Panc1 (cell line): ENCODE data around the gene PDK2. TPM values are rescaled to one million over a fixed set of nuclear protein-coding genes. Genes with fewer than 3 reads are reported as not detected.

ENCODE experiments used
- ATAC-seq: fragments of 200-7000 bp; cut with Tn5 transposase; 2 replicates; pipeline ENCODE4 v1.9.1; 2020; ENCODE audit warnings: mild to moderate bottlenecking, moderate library complexity
- BruUV-seq: library from RNA; stranded (reverse); fragments of 400-500 nt; replicated peaks from 2 replicates; lab custom pipeline; 2021; lab: Mats Ljungman, UMichigan
- CTCF ChIA-PET: fragments of 300-600 bp; sonication (Branson Sonifier 250); formaldehyde crosslinking; loops from one replicate; lab custom pipeline; 2022; ENCODE audit warnings: antibody characterized with exemption; lab: Charles Lee
- POLR2A ChIA-PET: fragments of 300-600 bp; sonication (Branson Sonifier 250); formaldehyde crosslinking; loops from one replicate; lab custom pipeline; 2022; ENCODE audit warnings: antibody characterized with exemption; lab: Charles Lee
- DNase-seq: peaks from one replicate; pipeline ENCODE4 v3.0.0-alpha.2; 2010; ENCODE audit warnings: low read depth, low spot score
- H3K27ac ChIP-seq: 2 replicates; pipeline ENCODE4 v1.5.1; 2011; ENCODE audit warnings: mild to moderate bottlenecking, low read length, inconsistent platforms
- H3K27me3 ChIP-seq: fragments of 200-500 bp; sonication (Bioruptor generic); 2 replicates; pipeline ENCODE4 v1.6.0; 2014; ENCODE audit warnings: low read length, inconsistent platforms; ENCODE audit not compliant: control insufficient read depth, insufficient read depth
- H3K36me3 ChIP-seq: fragments of 200-500 bp; sonication (Bioruptor generic); 2 replicates; pipeline ENCODE4 v1.5.1; 2014; ENCODE audit warnings: inconsistent platforms, mild to moderate bottlenecking, low read length, moderate library complexity; ENCODE audit not compliant: control insufficient read depth, insufficient read depth
- H3K4me1 ChIP-seq: 2 replicates; pipeline ENCODE4 v1.5.1; 2011; ENCODE audit warnings: inconsistent platforms, mild to moderate bottlenecking, low read length, moderate library complexity; ENCODE audit not compliant: control insufficient read depth, insufficient read depth
- H3K4me3 ChIP-seq, 2 experiments: 2 replicates each; pipeline ENCODE4 v1.5.1; 2011 to 2012; ENCODE audit warnings: low read depth in 2 of 2, low read length in 2 of 2, mild to moderate bottlenecking in 2 of 2, inconsistent platforms in 1 of 2, moderate library complexity in 1 of 2
- H3K9me3 ChIP-seq: fragments of 200-500 bp; sonication (Bioruptor generic); 2 replicates; pipeline ENCODE4 v1.5.1; 2014; ENCODE audit warnings: low read depth, mild to moderate bottlenecking, inconsistent platforms, low read length, moderate library complexity; ENCODE audit not compliant: control insufficient read depth, insufficient read depth
- CTCF ChIP-seq: fragments of 450-650 bp; IDR thresholded peaks from 2 replicates; pipeline ENCODE4 v1.5.1; 2017; ENCODE audit warnings: mild to moderate bottlenecking
- POLR2AphosphoS5 ChIP-seq: IDR thresholded peaks from 2 replicates; pipeline ENCODE4 v1.6.1; 2012; ENCODE audit warnings: mild to moderate bottlenecking, low read depth, low read length, moderate library complexity
- REST ChIP-seq, 2 experiments: IDR thresholded peaks; 2 replicates each; pipeline ENCODE4 v1.6.1; 2011 to 2012; ENCODE audit warnings: low read depth in 2 of 2, control low read depth in 1 of 2, low read length in 1 of 2, mild to moderate bottlenecking in 1 of 2, moderate library complexity in 1 of 2; ENCODE audit not compliant: insufficient read depth in 1 of 2
- SIN3A ChIP-seq: IDR thresholded peaks from 2 replicates; pipeline ENCODE4 v1.6.1; 2012; ENCODE audit warnings: low read depth, mild to moderate bottlenecking, low read length, moderate library complexity, borderline replicate concordance; ENCODE audit not compliant: insufficient read depth
- TCF7L2 ChIP-seq: IDR thresholded peaks from 2 replicates; pipeline ENCODE4 v1.6.1; 2011; ENCODE audit warnings: mild to moderate bottlenecking, low read depth, low read length, inconsistent platforms
- in situ Hi-C: cut with HindIII; loops from 2 replicates; pipeline ENCODE4 v1.10.0; 2016; ENCODE audit warnings: low sequenced_read_pairs, low pct_unique_long_range_greater_than_20kb
- intact Hi-C: fragments of 100-400 bp; cut with micrococcal nuclease; formaldehyde crosslinking; loops from one replicate; pipeline ENCODE4 v1.10.0; 2022; ENCODE audit not compliant: unreplicated experiment
- total RNA-seq: library from RNA; stranded (reverse); gene quantifications from one replicate; pipeline ENCODE4 v1.2.1, GENCODE V29; 2021; ENCODE audit not compliant: unreplicated experiment

The PDK2 gene
- total RNA-seq, 1 experiment from 2014 or later = 46.0 TPM

GRCh38 chr17:50099003-50099402 is 3.9 kb downstream of the PDK2 start:
- BruUV-seq = no TSS peak
- Histone ChIP-seq H3K9me3 (no peaks in the 10 kb centered on the region), H3K4me3 (no peak overlapping the region), H3K36me3 (peaks cover 2% of the 10 kb centered on the region; the same call in 1 of the 2 replicates), H3K27ac (no peak overlapping the region), H3K27me3 (no peaks in the 10 kb centered on the region), H3K4me1 (peaks cover 41% of the 10 kb centered on the region)
- ChIA-PET CTCF (no interaction called here), POLR2A (no interaction called here)
- ATAC-seq (no peak), DNase-seq (no peak)
- intact Hi-C loops (no loop called here), in situ Hi-C loops (no loop called here)
- TF ChIP-seq CTCF = no peak

GRCh38 chr17:50100480-50100883 is 5.3 kb downstream of the PDK2 start:
- no peak overlapping the region for H3K4me3 ChIP-seq
- H3K36me3 ChIP-seq = peaks cover 2% of the 10 kb centered on the region; the same call in 1 of the 2 replicates
- H3K4me1 ChIP-seq = peaks cover 32% of the 10 kb centered on the region
- in situ Hi-C loops = no loop called here
- no peak for DNase-seq
- ChIA-PET POLR2A (interaction anchor here (0.6 kb wide), 1 partner anchor 21 kb away, joined by 9 read pairs; no protein-coding TSS in a partner anchor), CTCF (no interaction called here)
- TF ChIP-seq POLR2AphosphoS5 = no peak
- TF ChIP-seq SIN3A = no peak
- no peak for TF ChIP-seq REST (IDR thresholded peaks at IDR 0.05; ENCODE audit: insufficient read depth in 1 of 2, low read depth in 2 of 2, low read length in 1 of 2)
- TF ChIP-seq CTCF = no peak
- no peak for TF ChIP-seq TCF7L2
- BruUV-seq = TSS peak; percentile 38
- H3K9me3 ChIP-seq = no peaks in the 10 kb centered on the region
- no peaks in the 10 kb centered on the region for H3K27me3 ChIP-seq
- H3K27ac ChIP-seq = no peak overlapping the region
- intact Hi-C loops = no loop called here
- no peak for ATAC-seq

- ATAC-seq (peak; percentile 43), DNase-seq (no peak)
- Histone ChIP-seq H3K4me3 (no peak overlapping the region), H3K9me3 (no peaks in the 10 kb centered on the region), H3K4me1 (peaks cover 28% of the 10 kb centered on the region), H3K36me3 (no peaks in the 10 kb centered on the region), H3K27ac (no peak overlapping the region), H3K27me3 (no peaks in the 10 kb centered on the region)
- BruUV-seq = no TSS peak
- in situ Hi-C loops = no loop called here
- CTCF ChIA-PET = no interaction called here
- POLR2A ChIA-PET = no interaction called here
- intact Hi-C loops = no loop called here
- TF ChIP-seq CTCF (no peak), SIN3A (no peak), TCF7L2 (no peak), POLR2AphosphoS5 (no peak), REST (IDR thresholded peaks at IDR 0.05; ENCODE audit: insufficient read depth in 1 of 2, low read depth in 2 of 2, low read length in 1 of 2) (no peak)
Measured at GRCh38 chr17:50100921-50101345, 5.8 kb downstream of the PDK2 start.
